Panc1 (cell line): Measurements from ENCODE around the gene ROGDI. TPM values are rescaled to one million over a fixed set of nuclear protein-coding genes. Genes with fewer than 3 reads are reported as not detected.

Source experiments
- ATAC-seq: fragments of 200-7000 bp; cut with Tn5 transposase; 2 replicates; pipeline ENCODE4 v1.9.1; 2020; ENCODE audit warnings: mild to moderate bottlenecking, moderate library complexity
- BruUV-seq: library from RNA; stranded (reverse); fragments of 400-500 nt; replicated peaks from 2 replicates; lab custom pipeline; 2021; lab: Mats Ljungman, UMichigan
- CTCF ChIA-PET: fragments of 300-600 bp; sonication (Branson Sonifier 250); formaldehyde crosslinking; loops from one replicate; lab custom pipeline; 2022; ENCODE audit warnings: antibody characterized with exemption; lab: Charles Lee
- POLR2A ChIA-PET: fragments of 300-600 bp; sonication (Branson Sonifier 250); formaldehyde crosslinking; loops from one replicate; lab custom pipeline; 2022; ENCODE audit warnings: antibody characterized with exemption; lab: Charles Lee
- DNase-seq: peaks from one replicate; pipeline ENCODE4 v3.0.0-alpha.2; 2010; ENCODE audit warnings: low read depth, low spot score
- H3K27ac ChIP-seq: 2 replicates; pipeline ENCODE4 v1.5.1; 2011; ENCODE audit warnings: mild to moderate bottlenecking, low read length, inconsistent platforms
- H3K27me3 ChIP-seq: fragments of 200-500 bp; sonication (Bioruptor generic); 2 replicates; pipeline ENCODE4 v1.6.0; 2014; ENCODE audit warnings: low read length, inconsistent platforms; ENCODE audit not compliant: control insufficient read depth, insufficient read depth
- H3K36me3 ChIP-seq: fragments of 200-500 bp; sonication (Bioruptor generic); 2 replicates; pipeline ENCODE4 v1.5.1; 2014; ENCODE audit warnings: inconsistent platforms, mild to moderate bottlenecking, low read length, moderate library complexity; ENCODE audit not compliant: control insufficient read depth, insufficient read depth
- H3K4me1 ChIP-seq: 2 replicates; pipeline ENCODE4 v1.5.1; 2011; ENCODE audit warnings: inconsistent platforms, mild to moderate bottlenecking, low read length, moderate library complexity; ENCODE audit not compliant: control insufficient read depth, insufficient read depth
- H3K4me3 ChIP-seq, 2 experiments: 2 replicates each; pipeline ENCODE4 v1.5.1; 2011 to 2012; ENCODE audit warnings: low read depth in 2 of 2, low read length in 2 of 2, mild to moderate bottlenecking in 2 of 2, inconsistent platforms in 1 of 2, moderate library complexity in 1 of 2
- H3K9me3 ChIP-seq: fragments of 200-500 bp; sonication (Bioruptor generic); 2 replicates; pipeline ENCODE4 v1.5.1; 2014; ENCODE audit warnings: low read depth, mild to moderate bottlenecking, inconsistent platforms, low read length, moderate library complexity; ENCODE audit not compliant: control insufficient read depth, insufficient read depth
- CTCF ChIP-seq: fragments of 450-650 bp; IDR thresholded peaks from 2 replicates; pipeline ENCODE4 v1.5.1; 2017; ENCODE audit warnings: mild to moderate bottlenecking
- POLR2AphosphoS5 ChIP-seq: IDR thresholded peaks from 2 replicates; pipeline ENCODE4 v1.6.1; 2012; ENCODE audit warnings: mild to moderate bottlenecking, low read depth, low read length, moderate library complexity
- REST ChIP-seq, 2 experiments: IDR thresholded peaks; 2 replicates each; pipeline ENCODE4 v1.6.1; 2011 to 2012; ENCODE audit warnings: low read depth in 2 of 2, control low read depth in 1 of 2, low read length in 1 of 2, mild to moderate bottlenecking in 1 of 2, moderate library complexity in 1 of 2; ENCODE audit not compliant: insufficient read depth in 1 of 2
- SIN3A ChIP-seq: IDR thresholded peaks from 2 replicates; pipeline ENCODE4 v1.6.1; 2012; ENCODE audit warnings: low read depth, mild to moderate bottlenecking, low read length, moderate library complexity, borderline replicate concordance; ENCODE audit not compliant: insufficient read depth
- TCF7L2 ChIP-seq: IDR thresholded peaks from 2 replicates; pipeline ENCODE4 v1.6.1; 2011; ENCODE audit warnings: mild to moderate bottlenecking, low read depth, low read length, inconsistent platforms
- in situ Hi-C: cut with HindIII; loops from 2 replicates; pipeline ENCODE4 v1.10.0; 2016; ENCODE audit warnings: low sequenced_read_pairs, low pct_unique_long_range_greater_than_20kb
- intact Hi-C: fragments of 100-400 bp; cut with micrococcal nuclease; formaldehyde crosslinking; loops from one replicate; pipeline ENCODE4 v1.10.0; 2022; ENCODE audit not compliant: unreplicated experiment
- total RNA-seq: library from RNA; stranded (reverse); gene quantifications from one replicate; pipeline ENCODE4 v1.2.1, GENCODE V29; 2021; ENCODE audit not compliant: unreplicated experiment

The ROGDI gene
- total RNA-seq, 1 experiment from 2014 or later = 31.9 TPM

GRCh38 chr16:4826526-4826925 lies 24.1 kb upstream of the ROGDI start:
- no peaks in the 10 kb centered on the region for H3K4me1 ChIP-seq
- ATAC-seq (0 out of 2 replicates have a peak, but pooled peaks have one; percentile 30), DNase-seq (no peak)
- no peak overlapping the region for H3K4me3 ChIP-seq
- in situ Hi-C loops (no loop called here), intact Hi-C loops (no loop called here)
- H3K36me3 ChIP-seq = peaks cover 33% of the 10 kb centered on the region
- H3K27ac ChIP-seq = no peak overlapping the region
- CTCF ChIA-PET = no interaction called here
- H3K27me3 ChIP-seq = no peaks in the 10 kb centered on the region
- H3K9me3 ChIP-seq = no peaks in the 10 kb centered on the region
- POLR2A ChIA-PET = no interaction called here
- TF ChIP-seq SIN3A = no peak
- TF ChIP-seq REST (IDR thresholded peaks at IDR 0.05; ENCODE audit: insufficient read depth in 1 of 2, low read depth in 2 of 2, low read length in 1 of 2) = no peak
- no peak for TF ChIP-seq CTCF
- TF ChIP-seq TCF7L2 = no peak
- no peak for TF ChIP-seq POLR2AphosphoS5
- no TSS peak for BruUV-seq

GRCh38 chr16:4825196-4825595 lies 22.8 kb upstream of the ROGDI start:
- no peak for ATAC-seq
- no peak for TF ChIP-seq CTCF
- TF ChIP-seq TCF7L2 = no peak
- no peak for TF ChIP-seq REST (IDR thresholded peaks at IDR 0.05; ENCODE audit: insufficient read depth in 1 of 2, low read depth in 2 of 2, low read length in 1 of 2)
- TF ChIP-seq SIN3A = no peak
- TF ChIP-seq POLR2AphosphoS5 = no peak
- POLR2A ChIA-PET = interaction anchor here (0.5 kb wide), 1 partner anchor 13 kb away, joined by 4 read pairs; no protein-coding TSS in a partner anchor
- H3K4me1 ChIP-seq = no peaks in the 10 kb centered on the region
- H3K36me3 ChIP-seq = peaks cover 29% of the 10 kb centered on the region
- intact Hi-C loops (no loop called here), in situ Hi-C loops (no loop called here)
- no peak for DNase-seq
- no peaks in the 10 kb centered on the region for H3K27me3 ChIP-seq
- CTCF ChIA-PET = no interaction called here
- H3K9me3 ChIP-seq = no peaks in the 10 kb centered on the region
- H3K4me3 ChIP-seq = no peak overlapping the region
- BruUV-seq = no TSS peak
- H3K27ac ChIP-seq = no peak overlapping the region
